ENCODE data around the gene GLIS1.

GLIS1 gene

DNA sequence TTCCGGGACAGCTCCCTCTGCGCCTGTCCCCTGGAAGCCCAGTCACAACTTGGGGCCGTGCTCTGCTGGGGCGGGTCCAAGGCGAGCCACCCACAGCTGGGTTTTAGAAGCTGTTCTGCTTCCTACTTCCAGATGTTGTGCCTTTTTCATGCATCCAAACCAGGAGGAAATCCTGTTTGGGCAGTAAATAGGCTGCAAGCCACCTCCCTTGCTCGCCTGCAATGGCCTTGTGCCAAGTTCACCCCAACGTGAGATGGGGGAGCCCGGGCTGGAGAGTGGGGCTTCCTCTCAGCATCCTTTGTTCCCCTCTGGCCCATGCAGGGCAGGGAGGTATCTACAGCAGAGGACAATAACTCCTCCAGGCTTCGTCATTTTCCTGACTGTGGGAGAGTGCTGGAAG is 206.6 kb downstream of the GLIS1 start:
- no peak for DNase-seq (ENCODE audit: low spot score)
- in situ Hi-C loops (cut with MboI; ENCODE audit: low pct_unique_long_range_greater_than_20kb, low sequenced_read_pairs, unreplicated experiment), result no loop called here
- TF ChIP-seq, protein P1, sequence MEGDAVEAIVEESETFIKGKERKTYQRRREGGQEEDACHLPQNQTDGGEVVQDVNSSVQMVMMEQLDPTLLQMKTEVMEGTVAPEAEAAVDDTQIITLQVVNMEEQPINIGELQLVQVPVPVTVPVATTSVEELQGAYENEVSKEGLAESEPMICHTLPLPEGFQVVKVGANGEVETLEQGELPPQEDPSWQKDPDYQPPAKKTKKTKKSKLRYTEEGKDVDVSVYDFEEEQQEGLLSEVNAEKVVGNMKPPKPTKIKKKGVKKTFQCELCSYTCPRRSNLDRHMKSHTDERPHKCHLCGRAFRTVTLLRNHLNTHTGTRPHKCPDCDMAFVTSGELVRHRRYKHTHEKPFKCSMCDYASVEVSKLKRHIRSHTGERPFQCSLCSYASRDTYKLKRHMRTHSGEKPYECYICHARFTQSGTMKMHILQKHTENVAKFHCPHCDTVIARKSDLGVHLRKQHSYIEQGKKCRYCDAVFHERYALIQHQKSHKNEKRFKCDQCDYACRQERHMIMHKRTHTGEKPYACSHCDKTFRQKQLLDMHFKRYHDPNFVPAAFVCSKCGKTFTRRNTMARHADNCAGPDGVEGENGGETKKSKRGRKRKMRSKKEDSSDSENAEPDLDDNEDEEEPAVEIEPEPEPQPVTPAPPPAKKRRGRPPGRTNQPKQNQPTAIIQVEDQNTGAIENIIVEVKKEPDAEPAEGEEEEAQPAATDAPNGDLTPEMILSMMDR (IDR thresholded peaks at IDR 0.05; ENCODE audit: extremely low read depth, insufficient read depth, missing control alignments), result no peak

DNA sequence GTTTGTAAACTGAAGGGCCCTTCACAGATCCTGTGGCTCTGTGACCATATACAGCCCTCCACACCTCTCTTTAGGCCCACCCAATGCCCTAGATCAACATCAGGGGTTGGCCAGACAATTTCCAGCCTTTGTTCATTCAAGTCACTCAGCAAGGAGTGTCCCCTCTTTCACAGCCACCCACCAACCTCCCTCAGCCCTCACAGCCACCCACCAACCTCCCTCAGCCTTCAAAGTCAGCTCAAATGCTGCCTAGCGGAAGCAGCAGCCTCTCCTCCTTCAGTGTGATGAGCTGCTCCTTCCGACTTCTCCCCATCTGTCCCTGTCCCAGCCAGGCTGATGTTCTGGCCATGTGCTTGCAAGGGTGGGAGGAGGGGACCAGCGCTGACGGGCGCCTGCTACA is 208.4 kb downstream of the GLIS1 start:
- in situ Hi-C loops (cut with MboI; ENCODE audit: low pct_unique_long_range_greater_than_20kb, low sequenced_read_pairs, unreplicated experiment), result no loop called here
- TF ChIP-seq, protein P1 (IDR thresholded peaks at IDR 0.05; ENCODE audit: extremely low read depth, insufficient read depth, missing control alignments), result no peak
- no peak for DNase-seq (ENCODE audit: low spot score)

DNA sequence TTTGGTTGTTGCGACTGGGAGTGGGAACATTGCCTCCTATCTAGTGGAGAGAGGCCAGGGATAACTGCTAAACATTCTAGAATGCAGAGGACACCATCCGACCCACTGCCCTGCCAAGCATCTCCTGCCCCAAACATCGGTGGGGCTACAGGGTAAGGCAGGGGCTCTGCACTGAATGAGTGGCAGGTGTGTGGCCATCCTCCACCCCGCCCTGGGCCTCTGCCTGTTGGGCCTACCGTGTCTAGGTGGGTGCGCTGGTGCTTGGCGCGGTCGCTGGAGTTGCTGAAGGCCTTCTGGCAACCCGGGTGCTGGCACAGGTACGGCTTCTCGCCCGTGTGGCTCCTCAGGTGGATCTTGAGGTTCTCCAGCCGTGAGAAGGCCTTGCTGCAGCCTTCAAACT is 209.4 kb downstream of the GLIS1 start:
- no peak for DNase-seq (ENCODE audit: low spot score)
- TF ChIP-seq, protein P1 (IDR thresholded peaks at IDR 0.05; ENCODE audit: extremely low read depth, insufficient read depth, missing control alignments), result no peak
- in situ Hi-C loops (cut with MboI; ENCODE audit: low pct_unique_long_range_greater_than_20kb, low sequenced_read_pairs, unreplicated experiment), result no loop called here

DNA sequence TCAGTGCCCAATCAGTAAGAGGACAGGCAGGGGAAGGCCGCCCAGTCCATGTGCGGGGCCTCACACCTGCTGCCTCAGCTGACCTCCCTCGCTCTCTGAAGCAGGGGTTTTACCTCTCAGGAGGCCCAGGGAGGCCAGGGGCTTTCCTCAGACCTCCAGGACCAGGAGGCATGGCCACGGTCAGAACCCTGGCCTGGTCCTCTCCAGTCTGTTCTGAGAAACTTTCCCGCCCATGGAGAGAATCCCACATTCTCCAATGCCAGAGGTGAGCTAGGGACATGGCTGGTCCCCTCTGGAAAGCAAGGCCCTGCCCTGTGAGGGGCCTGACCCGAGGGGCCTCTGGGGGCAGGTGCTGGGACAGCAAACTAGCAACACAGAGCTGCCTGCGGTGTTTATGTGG is 211.6 kb downstream of the GLIS1 start:
- TF ChIP-seq, protein P1 (IDR thresholded peaks at IDR 0.05; ENCODE audit: extremely low read depth, insufficient read depth, missing control alignments), result no peak
- in situ Hi-C loops (cut with MboI; ENCODE audit: low pct_unique_long_range_greater_than_20kb, low sequenced_read_pairs, unreplicated experiment), result no loop called here
- no peak for DNase-seq (ENCODE audit: low spot score)

DNA sequence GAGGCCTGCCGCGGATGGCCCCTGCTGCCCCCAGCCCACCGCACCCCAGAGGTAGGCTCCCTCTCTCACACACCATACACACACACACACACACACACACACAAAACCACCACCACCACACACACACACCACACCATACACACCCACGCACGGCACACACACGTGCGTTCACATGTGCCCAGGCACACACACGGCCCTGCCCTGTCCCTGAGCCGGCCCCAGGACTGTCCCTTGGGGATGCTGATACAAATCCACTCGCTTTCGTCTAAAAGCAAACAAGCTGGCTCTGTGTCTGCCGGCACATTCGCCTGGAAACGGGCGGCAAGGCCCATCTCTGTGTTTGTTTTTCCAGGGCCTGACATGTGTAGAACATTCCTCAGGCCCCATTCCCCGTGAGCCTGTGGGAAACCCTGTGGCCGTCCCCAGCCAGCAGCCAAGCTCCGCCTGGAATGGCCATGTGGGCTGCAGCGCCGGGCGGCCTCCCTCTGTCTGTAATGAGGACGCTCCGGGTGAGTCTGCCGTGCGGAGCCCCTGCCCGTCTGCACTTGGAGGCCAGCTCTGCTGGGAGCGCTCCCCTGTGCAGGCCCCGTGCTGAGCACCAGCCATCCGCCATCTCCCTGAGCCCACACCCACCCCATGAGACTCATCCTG is 212.4 kb downstream of the GLIS1 start:
- TF ChIP-seq, protein P1 (IDR thresholded peaks at IDR 0.05; ENCODE audit: extremely low read depth, insufficient read depth, missing control alignments), result no peak
- DNase-seq (ENCODE audit: low spot score), result no peak
- in situ Hi-C loops (cut with MboI; ENCODE audit: low pct_unique_long_range_greater_than_20kb, low sequenced_read_pairs, unreplicated experiment), result no loop called here

DNA sequence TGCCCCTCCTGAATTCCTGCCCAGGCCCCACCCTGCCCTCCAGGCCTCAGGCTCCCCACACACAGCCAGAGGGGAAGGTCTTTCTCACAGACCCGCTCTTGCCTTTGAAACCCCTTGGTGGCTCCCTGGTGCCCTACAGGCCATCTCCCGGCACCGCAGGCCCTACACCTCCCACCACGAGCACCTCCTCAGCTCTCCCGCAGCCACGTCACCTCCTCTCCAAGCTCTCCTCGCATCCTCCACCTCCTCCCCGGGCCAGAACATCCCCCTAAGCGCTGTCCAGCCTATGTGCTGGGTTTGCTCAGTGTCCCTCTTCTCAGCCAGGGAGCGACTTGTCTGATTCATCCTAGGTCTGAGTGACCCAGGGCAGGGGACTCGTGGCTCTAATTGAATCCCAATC is 213.4 kb downstream of the GLIS1 start:
- in situ Hi-C loops (cut with MboI; ENCODE audit: low pct_unique_long_range_greater_than_20kb, low sequenced_read_pairs, unreplicated experiment), result no loop called here

More for the DNA sequence above, 213.4 kb downstream of the GLIS1 start:
- DNase-seq (ENCODE audit: low spot score), result no peak
- TF ChIP-seq, protein P1 (IDR thresholded peaks at IDR 0.05; ENCODE audit: extremely low read depth, insufficient read depth, missing control alignments), result no peak

All from GM13977 (cell line).